Mammary epithelial cell (primary cell): ENCODE data around the gene ZNF451.

Experiments used
- CTCF ChIP-seq, 2 donors: IDR thresholded peaks in 1 of 2; conservative IDR thresholded peaks in 1 of 2; 2 replicates each; pipeline ENCODE4 v1.5.1; 2011 to 2012; ENCODE audit warnings: inconsistent platforms in 2 of 2, low read length in 2 of 2, mild to moderate bottlenecking in 2 of 2, control low read depth in 1 of 2, low read depth in 1 of 2; ENCODE audit not compliant: insufficient read depth in 1 of 2; ENCODE audit errors: extremely low read depth in 1 of 2
- EZH2 ChIP-seq: IDR thresholded peaks from 2 replicates; pipeline ENCODE4 v1.6.1; 2012; ENCODE audit warnings: low read length, inconsistent platforms, borderline replicate concordance

DNA sequence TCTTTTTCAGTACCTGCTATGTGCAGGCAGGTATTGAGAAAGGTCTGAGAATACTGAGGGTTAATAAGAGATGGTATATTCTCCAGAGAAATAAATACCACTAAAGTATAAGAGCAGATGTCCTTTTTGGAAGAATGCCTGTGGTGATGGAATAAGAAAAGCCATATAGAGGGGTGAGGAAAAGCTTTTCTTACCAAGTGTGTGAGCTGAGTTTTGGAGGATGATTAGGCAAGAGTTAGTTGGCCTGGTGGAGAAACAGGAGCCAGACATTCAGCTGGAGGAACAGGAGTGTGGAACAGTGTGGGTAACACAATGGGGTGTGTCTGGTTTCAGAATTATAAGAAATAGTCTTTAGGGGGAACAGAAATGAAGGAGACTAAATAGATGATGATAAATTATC is 19.9 kb downstream of the ZNF451 start:
- TF ChIP-seq EZH2: no peak
- no peak for TF ChIP-seq CTCF (conservative IDR thresholded peaks at IDR 0.05 in 1 of 2, IDR thresholded peaks at IDR 0.05 in 1 of 2; ENCODE audit: extremely low read depth in 1 of 2, insufficient read depth in 1 of 2, low read depth in 1 of 2, low read length in 2 of 2)
